AG09309 (cell line): Measurements from ENCODE around the gene SLC1A7.
A peak's percentile ranks its signal among the peaks of the same experiment; 100 is the strongest.

ENCODE experiments used
- DNase-seq: peaks from one replicate; pipeline ENCODE4 v3.0.0-alpha.2; 2010; ENCODE audit warnings: low read depth
- H3K4me3 ChIP-seq: 2 replicates; pipeline ENCODE4 v1.5.1; 2011; ENCODE audit warnings: mild to moderate bottlenecking, low read depth, low read length, moderate library complexity; ENCODE audit not compliant: control insufficient read depth
- CTCF ChIP-seq: IDR thresholded peaks from 2 replicates; pipeline ENCODE4 v1.5.1; 2011; ENCODE audit warnings: mild to moderate bottlenecking, low read depth, low read length, inconsistent platforms; ENCODE audit not compliant: insufficient read depth, control insufficient read depth; ENCODE audit errors: missing control alignments

The SLC1A7 gene

GRCh38 chr1:53065391-53065790 is 77.0 kb downstream of the SLC1A7 start:
- no peak overlapping the region for H3K4me3 ChIP-seq
- no peak for DNase-seq
- no peak for TF ChIP-seq CTCF

DNA sequence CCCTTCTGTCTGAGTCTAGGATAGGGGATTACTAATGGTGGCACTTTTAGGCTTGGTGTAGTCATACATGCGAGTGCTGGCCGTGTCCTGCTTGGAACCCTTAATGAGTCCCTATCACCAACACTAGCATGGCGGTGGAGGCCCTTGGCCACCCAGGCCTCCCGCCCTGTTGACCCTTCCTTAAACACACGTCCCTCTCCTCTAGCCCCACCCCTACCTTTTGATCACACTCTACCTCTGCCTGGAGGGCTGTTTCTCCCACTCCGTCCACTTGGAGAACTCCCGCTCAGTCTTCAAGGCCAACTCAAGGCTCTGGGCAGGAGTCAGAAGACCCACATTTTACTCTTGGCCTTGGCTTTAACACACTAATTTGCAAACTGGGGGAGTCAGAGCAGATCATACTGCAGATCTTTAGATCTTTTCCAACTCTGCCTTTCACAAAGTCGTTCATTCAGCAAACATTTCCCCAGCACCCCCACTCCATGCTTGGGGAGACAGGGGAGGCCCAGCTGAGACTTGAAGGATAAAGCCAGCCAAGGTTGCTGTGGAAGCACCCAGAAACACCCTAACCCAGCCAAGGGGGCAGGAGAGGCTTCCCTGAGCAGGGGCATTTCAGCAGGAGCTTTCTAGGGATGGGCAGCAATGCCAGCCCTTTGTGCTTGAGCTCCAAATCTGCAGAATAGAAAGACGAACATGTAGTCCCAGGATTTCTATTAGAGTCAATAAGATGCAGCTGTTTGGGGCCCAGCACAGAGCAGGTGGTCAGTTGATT is 78.5 kb downstream of the SLC1A7 start:
- no peak for DNase-seq
- H3K4me3 ChIP-seq, result no peak overlapping the region
- TF ChIP-seq CTCF, result no peak

DNA sequence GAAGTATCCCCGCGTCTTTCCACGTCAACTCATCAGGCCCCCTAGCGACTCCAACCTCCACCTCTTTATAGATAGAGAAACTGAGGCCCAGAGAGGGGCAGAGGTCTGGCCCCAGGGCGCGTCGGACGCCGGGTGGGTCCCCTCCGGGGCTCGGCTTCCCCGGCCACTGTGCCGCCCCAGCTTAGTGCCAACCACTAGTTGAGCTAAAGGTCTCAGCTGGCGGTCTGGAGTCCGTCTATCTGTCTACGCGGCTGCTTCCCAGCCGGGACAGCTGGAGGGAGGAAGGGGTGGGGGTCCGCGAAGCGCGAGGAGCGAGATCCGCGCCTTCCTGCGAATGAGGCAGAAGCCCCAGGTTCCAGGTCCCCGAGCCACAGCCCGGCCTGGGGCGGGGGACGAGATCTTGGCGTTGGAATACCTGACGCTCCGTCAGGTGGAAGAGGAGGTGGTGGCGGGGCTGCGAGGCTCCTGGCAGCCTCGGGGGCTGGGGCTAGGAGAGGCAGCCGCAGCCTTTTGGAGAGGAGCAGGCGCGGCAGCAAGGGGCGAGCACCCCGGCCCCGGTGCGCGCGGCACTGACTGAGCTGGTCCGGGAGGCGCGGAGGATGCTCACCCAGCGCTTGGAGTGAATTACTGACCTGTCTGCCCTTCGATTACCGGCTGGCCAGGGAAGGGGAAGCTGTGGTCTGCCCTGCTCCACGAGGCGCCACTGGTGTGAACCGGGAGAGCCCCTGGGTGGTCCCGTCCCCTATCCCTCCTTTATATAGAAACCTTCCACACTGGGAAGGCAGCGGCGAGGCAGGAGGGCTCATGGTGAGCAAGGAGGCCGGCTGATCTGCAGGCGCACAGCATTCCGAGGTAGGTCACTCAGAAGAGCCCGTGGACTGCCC is 79.5 kb downstream of the SLC1A7 start:
- peak; percentile 17 for TF ChIP-seq CTCF
- peak overlapping the region; percentile 68 for H3K4me3 ChIP-seq
- no peak for DNase-seq

GRCh38 chr1:53061859-53062707 is 80.4 kb downstream of the SLC1A7 start, which contains the start of gene PODN:
Gene PODN, plus strand, starts transcription at chr1:53062213. Its CDS starts 7,643 bp downstream, at chr1:53069856.
- DNase-seq, result no peak
- no peak for TF ChIP-seq CTCF
- peak within 1 kb of the TSS; percentile 68 for H3K4me3 ChIP-seq

DNA sequence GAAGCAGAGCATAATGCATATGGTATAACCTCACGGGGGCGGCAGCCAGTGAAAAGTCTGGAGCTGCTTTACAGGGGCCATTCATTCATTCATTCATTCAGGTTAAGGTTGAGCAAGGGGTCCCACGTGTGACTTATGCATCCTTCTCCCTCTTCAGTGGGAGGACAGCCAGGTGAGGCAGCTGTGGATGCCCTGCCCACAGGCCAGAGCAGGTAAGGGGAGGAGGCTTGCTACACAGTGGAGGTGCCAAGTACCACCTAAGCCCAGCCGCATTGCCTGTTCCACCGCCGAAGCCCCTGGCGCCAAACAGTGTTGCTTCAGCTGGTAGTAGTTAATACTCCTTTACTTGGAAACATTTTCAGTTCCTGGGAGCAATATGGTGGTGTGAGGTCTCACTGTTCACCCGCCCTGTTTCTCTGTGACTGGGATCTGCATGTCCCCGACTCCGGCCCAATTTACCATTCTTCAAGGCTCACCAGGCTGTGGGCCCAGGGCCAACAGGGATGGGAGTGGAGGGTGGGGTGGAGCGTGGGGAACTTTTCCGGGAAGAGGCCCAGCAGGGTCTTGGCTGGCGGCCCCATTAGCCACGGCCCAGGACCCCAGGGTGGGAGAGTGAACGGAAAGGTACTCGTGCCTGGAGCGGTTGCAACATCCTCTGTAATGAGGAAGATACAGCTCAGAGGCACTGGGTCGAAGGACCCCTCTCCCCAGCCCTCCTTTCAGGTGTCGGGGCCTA is 81.1 kb downstream of the SLC1A7 start:
- peak overlapping the region; percentile 68 for H3K4me3 ChIP-seq
- no peak for DNase-seq
- TF ChIP-seq CTCF, result no peak
